Keratinocyte (primary cell): ENCODE results near the gene PRSS16. TPM values are rescaled to one million over a fixed set of nuclear protein-coding genes. Genes with fewer than 3 reads are reported as not detected.
A peak's percentile ranks its signal among the peaks of the same experiment; 100 is the strongest.

Experiments
- DNase-seq: peaks from one replicate; pipeline ENCODE4 v3.0.0-alpha.2; 2011; ENCODE audit warnings: low read depth, missing footprints, low spot score
- FAIRE-seq: peaks from 2 replicates; lab custom pipeline; 2011; peaks lifted over from hg19 to GRCh38; lab: Jason Lieb, UNC
- H2AFZ ChIP-seq: 2 replicates; pipeline ENCODE4 v1.6.0; 2012; ENCODE audit warnings: low read length, control low read depth, inconsistent platforms; ENCODE audit not compliant: control insufficient read depth
- H3K27ac ChIP-seq: 2 replicates; pipeline ENCODE4 v1.5.1; 2011; ENCODE audit warnings: low read length; ENCODE audit not compliant: control insufficient read depth, insufficient read depth
- H3K27me3 ChIP-seq: 3 replicates; pipeline ENCODE4 v1.6.0; 2011; ENCODE audit warnings: low read length; ENCODE audit not compliant: control insufficient read depth, insufficient read depth; ENCODE audit errors: extremely low read depth
- H3K36me3 ChIP-seq, 2 experiments: 2 replicates in 1 of 2; 3 replicates in 1 of 2; pipeline ENCODE4 v1.5.1; 2011; ENCODE audit warnings: low read length in 2 of 2, mild to moderate bottlenecking in 1 of 2; ENCODE audit not compliant: control insufficient read depth in 2 of 2, insufficient read depth in 2 of 2; ENCODE audit errors: extremely low read depth in 1 of 2
- H3K4me1 ChIP-seq: 3 replicates; pipeline ENCODE4 v1.5.1; 2011; ENCODE audit warnings: low read length; ENCODE audit not compliant: control insufficient read depth, insufficient read depth; ENCODE audit errors: extremely low read depth
- H3K4me2 ChIP-seq: 3 replicates; pipeline ENCODE4 v1.6.0; 2011; ENCODE audit warnings: low read depth, low read length; ENCODE audit not compliant: control insufficient read depth, insufficient read depth; ENCODE audit errors: extremely low read depth
- H3K4me3 ChIP-seq, 3 experiments: fragments of 200-600 bp in 1 of 3; sonication (generic) in 1 of 3; 2 replicates in 2 of 3; 3 replicates in 1 of 3; pipeline ENCODE4 v1.5.1; 2011 to 2016; ENCODE audit warnings: low read length in 3 of 3, mild to moderate bottlenecking in 3 of 3, control low read depth in 2 of 3, inconsistent platforms in 1 of 3, low read depth in 1 of 3, mixed read lengths in 1 of 3, mixed run types in 1 of 3, moderate library complexity in 1 of 3; ENCODE audit not compliant: control insufficient read depth in 2 of 3, insufficient read depth in 2 of 3; ENCODE audit errors: extremely low read depth in 1 of 3
- H3K79me2 ChIP-seq: 2 replicates; pipeline ENCODE4 v1.6.0; 2012; ENCODE audit warnings: low read length; ENCODE audit not compliant: control insufficient read depth, insufficient read depth
- H3K9ac ChIP-seq: 3 replicates; pipeline ENCODE4 v1.6.0; 2011; ENCODE audit warnings: low read length; ENCODE audit not compliant: control insufficient read depth, insufficient read depth; ENCODE audit errors: extremely low read depth
- H3K9me1 ChIP-seq: 3 replicates; pipeline ENCODE4 v1.6.0; 2011; ENCODE audit warnings: low read length; ENCODE audit not compliant: control insufficient read depth, insufficient read depth; ENCODE audit errors: extremely low read depth
- H3K9me3 ChIP-seq: 2 replicates; pipeline ENCODE4 v1.5.1; 2012; ENCODE audit warnings: low read depth, low read length; ENCODE audit not compliant: control insufficient read depth
- H4K20me1 ChIP-seq: 3 replicates; pipeline ENCODE4 v1.6.0; 2011; ENCODE audit warnings: low read length; ENCODE audit not compliant: control insufficient read depth, insufficient read depth; ENCODE audit errors: extremely low read depth
- CTCF ChIP-seq, 3 experiments: IDR thresholded peaks in 1 of 3; conservative IDR thresholded peaks in 1 of 3; optimal IDR thresholded peaks in 1 of 3; 2 replicates in 2 of 3; 3 replicates in 1 of 3; pipeline versions ENCODE3 to v1.5.1; 2011; ENCODE audit warnings: low read length in 3 of 3, mild to moderate bottlenecking in 3 of 3, moderate library complexity in 2 of 3, control low read depth in 1 of 3, inconsistent platforms in 1 of 3; ENCODE audit not compliant: insufficient read depth in 2 of 3; ENCODE audit errors: extremely low read depth in 1 of 3
- EZH2 ChIP-seq: IDR thresholded peaks from one replicate; pipeline ENCODE4 v1.6.1; 2012; ENCODE audit warnings: inconsistent platforms, mild to moderate bottlenecking, low read length, moderate library complexity
- dilution Hi-C: fragments of 300-500 bp; cut with MboI; formaldehyde crosslinking; loops from one replicate; pipeline ENCODE4 v1.7.0; 2020; ENCODE audit warnings: low sequenced_read_pairs; ENCODE audit not compliant: extremely low pct_ligation_motif_present
- polyA plus RNA-seq, 5 experiments: library from polyadenylated mRNA; depleted of rRNA in 3 of 5; stranded (reverse) in 3 of 5; stranded (forward) in 1 of 5; unstranded in 1 of 5; fragments of >200 nt; gene quantifications; 1 replicate in 1 of 5; 2 replicates in 3 of 5; 3 replicates in 1 of 5; pipeline versions ENCODE4 v1.2.1 to v1.2.3, GENCODE V29; 2011 to 2012; ENCODE audit warnings: missing spikeins in 2 of 5, low read depth in 1 of 5, low replicate concordance in 1 of 5

The PRSS16 gene
- polyA plus RNA-seq, 1 donor (not counting 4 experiments of a cell fraction or from before 2014, with no cell fraction given), result 8.9 TPM

DNA sequence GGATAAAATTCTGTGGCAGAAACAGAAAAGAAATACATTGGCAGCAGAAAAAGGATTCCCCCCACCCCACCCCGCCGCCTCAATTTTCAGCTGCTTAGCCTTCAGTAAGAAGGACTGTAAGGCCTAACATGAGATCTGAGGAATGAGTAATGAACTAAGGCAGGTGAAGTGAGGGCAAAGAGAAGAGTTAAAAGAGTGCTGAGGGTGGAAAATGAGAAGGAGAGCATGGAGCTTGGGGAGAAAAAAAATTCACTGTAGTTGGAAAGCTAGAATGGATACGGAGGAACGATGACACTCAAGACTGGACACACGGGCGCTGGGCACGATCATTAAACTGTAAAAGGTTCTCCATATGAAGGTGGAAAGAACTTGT, 50.0 kb downstream of the PRSS16 start:
- DNase-seq, result no peak
- H3K9me3 ChIP-seq, result no peaks in the 10 kb centered on the region
- peak overlapping the region; percentile 73 for H2AFZ ChIP-seq
- FAIRE-seq, result no peak
- H3K4me1 ChIP-seq, result peaks cover 9% of the 10 kb centered on the region
- no peaks in the 10 kb centered on the region for H3K79me2 ChIP-seq
- TF ChIP-seq EZH2, result no peak
- no peak for TF ChIP-seq CTCF (optimal IDR thresholded peaks at IDR 0.05 in 1 of 3, IDR thresholded peaks at IDR 0.05 in 1 of 3, conservative IDR thresholded peaks at IDR 0.05 in 1 of 3; ENCODE audit: extremely low read depth in 1 of 3, insufficient read depth in 2 of 3, low read length in 3 of 3)
- peak overlapping the region; percentile 93 for H3K4me2 ChIP-seq
- no peak overlapping the region for H3K27ac ChIP-seq
- H3K9ac ChIP-seq, result no peak overlapping the region
- no peaks in the 10 kb centered on the region for H3K27me3 ChIP-seq
- no peaks in the 10 kb centered on the region for H3K36me3 ChIP-seq
- H3K9me1 ChIP-seq, result no peaks in the 10 kb centered on the region
- peak overlapping the region; percentile 1 to 80 (median 72) for H3K4me3 ChIP-seq
- H4K20me1 ChIP-seq, result no peaks in the 10 kb centered on the region
- dilution Hi-C loops, result no loop called here

DNA sequence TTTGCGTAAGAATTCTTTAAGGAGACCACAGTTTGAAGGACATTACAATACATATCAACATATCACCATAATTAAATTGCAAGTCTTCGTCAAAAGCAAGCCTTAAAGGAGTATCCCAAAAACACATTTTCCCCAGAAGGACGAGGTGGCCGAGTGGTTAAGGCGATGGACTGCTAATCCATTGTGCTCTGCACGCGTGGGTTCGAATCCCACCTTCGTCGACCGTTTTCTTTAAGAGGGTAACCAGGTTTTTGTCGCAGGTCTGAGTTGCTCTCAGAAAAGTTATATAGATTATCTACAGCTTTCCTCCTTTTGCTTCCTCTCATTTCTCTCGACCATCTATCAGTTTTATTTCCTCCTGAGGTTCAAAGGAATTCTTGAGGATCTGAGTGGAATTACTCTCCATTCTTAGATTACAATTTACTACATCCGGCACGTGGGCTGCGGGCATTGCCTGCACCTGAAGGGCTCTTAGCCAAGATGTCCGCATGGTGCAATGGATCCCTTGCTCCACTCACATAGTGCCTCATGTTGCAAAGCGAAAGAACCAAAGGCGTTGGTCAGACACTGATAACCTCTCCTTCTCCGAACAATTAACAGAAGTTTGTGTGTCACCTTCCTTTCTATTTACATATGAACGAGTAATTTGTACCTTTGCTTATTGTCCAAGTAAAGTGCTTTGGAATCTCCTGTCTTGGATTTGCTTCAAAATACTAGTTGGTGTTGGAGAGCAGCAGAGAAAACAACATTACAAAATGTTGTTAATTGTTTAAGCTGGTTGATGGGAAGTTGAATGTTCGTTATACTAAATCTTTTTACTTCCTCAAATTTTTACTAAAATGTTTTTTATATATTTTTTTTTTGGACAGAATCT, 50.6 kb downstream of the PRSS16 start:
- DNase-seq (no peak), FAIRE-seq (no peak)
- Histone ChIP-seq H4K20me1 (no peaks in the 10 kb centered on the region), H3K27me3 (no peaks in the 10 kb centered on the region), H3K79me2 (no peaks in the 10 kb centered on the region), H2AFZ (peak overlapping the region; percentile 73), H3K9me1 (no peaks in the 10 kb centered on the region), H3K9ac (no peak overlapping the region), H3K9me3 (no peaks in the 10 kb centered on the region), H3K4me3 (peak overlapping the region; percentile 1 to 80 (median 72)), H3K36me3 (no peaks in the 10 kb centered on the region), H3K4me2 (peak overlapping the region; percentile 93), H3K27ac (no peak overlapping the region), H3K4me1 (peaks cover 9% of the 10 kb centered on the region)
- dilution Hi-C loops, result no loop called here
- TF ChIP-seq CTCF (optimal IDR thresholded peaks at IDR 0.05 in 1 of 3, IDR thresholded peaks at IDR 0.05 in 1 of 3, conservative IDR thresholded peaks at IDR 0.05 in 1 of 3; ENCODE audit: extremely low read depth in 1 of 3, insufficient read depth in 2 of 3, low read length in 3 of 3) (no peak), EZH2 (no peak)
